ENCODE data around the gene ZNF423. TPM values are rescaled to one million over a fixed set of nuclear protein-coding genes. Genes with fewer than 3 reads are reported as not detected.

The ZNF423 gene
- total RNA-seq, 1 donor from 2014 or later: 10.6 TPM

GRCh38 chr16:49747654-49748053 is 108.3 kb downstream of the ZNF423 start:
- H3K27me3 ChIP-seq (ENCODE audit: insufficient read depth, low read length): no peaks in the 10 kb centered on the region
- DNase-seq (ENCODE audit: low read depth) (no peak), FAIRE-seq (no peak)
- H2AFZ ChIP-seq (ENCODE audit: low read depth, low read length): no peak overlapping the region
- no peaks in the 10 kb centered on the region for H3K9me3 ChIP-seq (ENCODE audit: insufficient read depth, low read depth, low read length)
- H3K27me3 Mint-ChIP-seq (ENCODE audit: low read depth, unreplicated experiment): peaks cover 4% of the 10 kb centered on the region
- H3K4me2 ChIP-seq (ENCODE audit: low read length): no peak overlapping the region
- H3K4me3 ChIP-seq (ENCODE audit: insufficient read depth, low read depth, low read length): no peak overlapping the region
- H3K27ac ChIP-seq (ENCODE audit: low read depth, low read length): no peak overlapping the region
- no peak overlapping the region for H3K9ac ChIP-seq (ENCODE audit: low read length)
- TF ChIP-seq EZH2 (IDR thresholded peaks at IDR 0.05; ENCODE audit: insufficient read depth, low read length) (no peak), CTCF (IDR thresholded peaks at IDR 0.05; ENCODE audit: insufficient read depth, low read depth, low read length) (no peak)
- no peaks in the 10 kb centered on the region for H3K36me3 Mint-ChIP-seq (ENCODE audit: low read depth, unreplicated experiment)
- no peak overlapping the region for H3K4me3 Mint-ChIP-seq (ENCODE audit: unreplicated experiment)
- no peaks in the 10 kb centered on the region for H3K36me3 ChIP-seq (ENCODE audit: insufficient read depth, low read length)
- peaks cover 18% of the 10 kb centered on the region for H3K4me1 Mint-ChIP-seq (ENCODE audit: low read depth, unreplicated experiment)
- no peaks in the 10 kb centered on the region for H3K9me3 Mint-ChIP-seq (ENCODE audit: unreplicated experiment)
- H3K27ac Mint-ChIP-seq (ENCODE audit: unreplicated experiment): no peak overlapping the region
- H3K79me2 ChIP-seq (ENCODE audit: insufficient read depth, low read length): no peaks in the 10 kb centered on the region
- peaks cover 13% of the 10 kb centered on the region for H3K4me1 ChIP-seq (ENCODE audit: insufficient read depth, low read length)
- H4K20me1 ChIP-seq (ENCODE audit: insufficient read depth, low read length): no peaks in the 10 kb centered on the region

- TF ChIP-seq CTCF (IDR thresholded peaks at IDR 0.05; ENCODE audit: insufficient read depth, low read depth, low read length) (no peak), EZH2 (IDR thresholded peaks at IDR 0.05; ENCODE audit: insufficient read depth, low read length) (no peak)
- Histone ChIP-seq H3K27ac (ENCODE audit: low read depth, low read length) (no peak overlapping the region), H3K4me3 (ENCODE audit: insufficient read depth, low read depth, low read length) (no peak overlapping the region), H3K4me2 (ENCODE audit: low read length) (no peak overlapping the region), H2AFZ (ENCODE audit: low read depth, low read length) (no peak overlapping the region), H3K36me3 (ENCODE audit: insufficient read depth, low read length) (no peaks in the 10 kb centered on the region), H3K9ac (ENCODE audit: low read length) (no peak overlapping the region), H3K79me2 (ENCODE audit: insufficient read depth, low read length) (no peaks in the 10 kb centered on the region), H3K4me1 (ENCODE audit: insufficient read depth, low read length) (peaks cover 13% of the 10 kb centered on the region), H3K27me3 (ENCODE audit: insufficient read depth, low read length) (no peaks in the 10 kb centered on the region), H3K9me3 (ENCODE audit: insufficient read depth, low read depth, low read length) (no peaks in the 10 kb centered on the region), H4K20me1 (ENCODE audit: insufficient read depth, low read length) (no peaks in the 10 kb centered on the region)
- Mint-ChIP-seq H3K27me3 (ENCODE audit: low read depth, unreplicated experiment) (peaks cover 4% of the 10 kb centered on the region), H3K27ac (ENCODE audit: unreplicated experiment) (no peak overlapping the region), H3K36me3 (ENCODE audit: low read depth, unreplicated experiment) (no peaks in the 10 kb centered on the region), H3K9me3 (ENCODE audit: unreplicated experiment) (no peaks in the 10 kb centered on the region), H3K4me1 (ENCODE audit: low read depth, unreplicated experiment) (peaks cover 18% of the 10 kb centered on the region), H3K4me3 (ENCODE audit: unreplicated experiment) (no peak overlapping the region)
- DNase-seq (ENCODE audit: low read depth): no peak
- FAIRE-seq: no peak
Observed at GRCh38 chr16:49746545-49746944, 109.4 kb downstream of the ZNF423 start.

GRCh38 chr16:49745311-49745747 is 110.6 kb downstream of the ZNF423 start:
- Mint-ChIP-seq H3K36me3 (ENCODE audit: low read depth, unreplicated experiment) (no peaks in the 10 kb centered on the region), H3K9me3 (ENCODE audit: unreplicated experiment) (no peaks in the 10 kb centered on the region), H3K27ac (ENCODE audit: unreplicated experiment) (no peak overlapping the region), H3K4me1 (ENCODE audit: low read depth, unreplicated experiment) (peaks cover 14% of the 10 kb centered on the region), H3K4me3 (ENCODE audit: unreplicated experiment) (no peak overlapping the region), H3K27me3 (ENCODE audit: low read depth, unreplicated experiment) (peaks cover 4% of the 10 kb centered on the region)
- no peak for FAIRE-seq
- Histone ChIP-seq H3K27ac (ENCODE audit: low read depth, low read length) (no peak overlapping the region), H2AFZ (ENCODE audit: low read depth, low read length) (no peak overlapping the region), H3K4me1 (ENCODE audit: insufficient read depth, low read length) (peaks cover 10% of the 10 kb centered on the region), H3K9ac (ENCODE audit: low read length) (no peak overlapping the region), H3K79me2 (ENCODE audit: insufficient read depth, low read length) (no peaks in the 10 kb centered on the region), H3K27me3 (ENCODE audit: insufficient read depth, low read length) (no peaks in the 10 kb centered on the region), H3K4me3 (ENCODE audit: insufficient read depth, low read depth, low read length) (no peak overlapping the region), H4K20me1 (ENCODE audit: insufficient read depth, low read length) (no peaks in the 10 kb centered on the region), H3K4me2 (ENCODE audit: low read length) (no peak overlapping the region), H3K36me3 (ENCODE audit: insufficient read depth, low read length) (no peaks in the 10 kb centered on the region), H3K9me3 (ENCODE audit: insufficient read depth, low read depth, low read length) (no peaks in the 10 kb centered on the region)
- TF ChIP-seq EZH2 (IDR thresholded peaks at IDR 0.05; ENCODE audit: insufficient read depth, low read length) (no peak), CTCF (IDR thresholded peaks at IDR 0.05; ENCODE audit: insufficient read depth, low read depth, low read length) (no peak)
- DNase-seq (ENCODE audit: low read depth): no peak

All from astrocyte (in vitro differentiated cells and primary cell).